NK-92 treated with Interleukin-12 subunit alpha and Interleukin-12 subunit beta, amount 100 ng/mL, for 24 hours (cell line): ENCODE data around the gene CCR8.

ENCODE experiments used
- DNase-seq: peaks from one replicate; lab custom pipeline; 2025; lab: John Stamatoyannopoulos, UW

CCR8 gene

GRCh38 chr3:39329493-39329892 is at the start of gene CCR8:
Gene CCR8 (plus strand): TSS chr3:39329709. CDS start chr3:39332332, 2,623 bp downstream.
- DNase-seq: no peak

- no peak for DNase-seq
These were observed 49.6 kb upstream of the CCR8 start, which contains the start of gene CX3CR1 for GRCh38 chr3:39279745-39280517. Gene CX3CR1 (minus strand): TSS chr3:39280036. CDS start chr3:39266509, 13,527 bp downstream.

- no peak for DNase-seq
These were observed 48.9 kb upstream of the CCR8 start for GRCh38 chr3:39280571-39280970.

- DNase-seq: no peak
These were observed 48.0 kb upstream of the CCR8 start for GRCh38 chr3:39281533-39281932.

GRCh38 chr3:39282057-39282456 is 47.5 kb upstream of the CCR8 start:
- DNase-seq: no peak

GRCh38 chr3:39284457-39284881 is 45.0 kb upstream of the CCR8 start:
- no peak for DNase-seq

- no peak for DNase-seq
These were observed 44.2 kb upstream of the CCR8 start for GRCh38 chr3:39285332-39285731.

- no peak for DNase-seq
These were observed 42.7 kb upstream of the CCR8 start for GRCh38 chr3:39286771-39287170.

GRCh38 chr3:39287216-39288164 is 42.0 kb upstream of the CCR8 start:
- DNase-seq: no peak

GRCh38 chr3:39288300-39288808 is 41.2 kb upstream of the CCR8 start:
- DNase-seq: peak; percentile 65

- no peak for DNase-seq
These were observed 40.4 kb upstream of the CCR8 start for GRCh38 chr3:39289107-39289506.

GRCh38 chr3:39290255-39290654 is 39.3 kb upstream of the CCR8 start:
- no peak for DNase-seq

GRCh38 chr3:39291903-39292329 is 37.6 kb upstream of the CCR8 start:
- DNase-seq: peak; percentile 28

GRCh38 chr3:39292961-39293360 is 36.5 kb upstream of the CCR8 start:
- DNase-seq: no peak

- no peak for DNase-seq
These were observed 34.9 kb upstream of the CCR8 start for GRCh38 chr3:39294446-39295183.

GRCh38 chr3:39295184-39295775 is 34.2 kb upstream of the CCR8 start:
- no peak for DNase-seq

- DNase-seq: no peak
These were observed 33.1 kb upstream of the CCR8 start for GRCh38 chr3:39296197-39297077.

GRCh38 chr3:39299279-39299678 is 30.2 kb upstream of the CCR8 start:
- DNase-seq: no peak

GRCh38 chr3:39302178-39302577 is 27.3 kb upstream of the CCR8 start:
- DNase-seq: no peak

- no peak for DNase-seq
These were observed 16.2 kb upstream of the CCR8 start for GRCh38 chr3:39313289-39313688.
